HepG2 (cell line): ENCODE data around the gene AKTIP. TPM values are rescaled to one million over a fixed set of nuclear protein-coding genes. Genes with fewer than 3 reads are reported as not detected.

Experiments used
- ATF7 ChIP-seq, 2 experiments: fragments of 450-650 bp in 1 of 2; sonication (generic) in 1 of 2; formaldehyde crosslinking in 1 of 2; IDR thresholded peaks; 2 replicates each; pipeline versions ENCODE4 v1.4.0 to v1.6.1; 2016 to 2020; ENCODE audit warnings: antibody characterized with exemption in 1 of 2, mild to moderate bottlenecking in 1 of 2, missing genetic modification reagents in 1 of 2
- CBX1 ChIP-seq: IDR thresholded peaks from one replicate; pipeline ENCODE4 v1.6.1; 2016; ENCODE audit warnings: antibody characterized with exemption, low read depth
- CEBPB ChIP-seq: IDR thresholded peaks from 2 replicates; pipeline ENCODE4 v1.6.1; 2011; ENCODE audit warnings: low read depth, low read length, improper control_type of control experiment, borderline replicate concordance
- HOXA7 ChIP-seq: sonication (generic); formaldehyde crosslinking; IDR thresholded peaks from 2 replicates; pipeline ENCODE4 v1.8.1; 2022; ENCODE audit warnings: mild to moderate bottlenecking, missing genetic modification reagents, moderate library complexity
- KLF6 ChIP-seq: IDR thresholded peaks from 2 replicates; pipeline ENCODE4 v1.8.0; 2016; ENCODE audit warnings: missing biosample characterization, missing genetic modification reagents
- MATR3 ChIP-seq: sonication (generic); formaldehyde crosslinking; IDR thresholded peaks from 2 replicates; pipeline ENCODE4 v1.4.0; 2020; ENCODE audit warnings: missing genetic modification reagents
- MBNL3 ChIP-seq: fragments of 250-450 bp; sonication (Bioruptor Pico); conservative IDR thresholded peaks from 2 replicates; pipeline ENCODE4 v1.8.0; 2022; ENCODE audit warnings: mild to moderate bottlenecking, inconsistent platforms
- NR2F2 ChIP-seq: IDR thresholded peaks from 2 replicates; pipeline ENCODE4 v1.6.1; 2012; ENCODE audit warnings: low read depth, inconsistent platforms, borderline replicate concordance
- RFXAP ChIP-seq: sonication (generic); formaldehyde crosslinking; IDR thresholded peaks from 2 replicates; pipeline ENCODE4 v1.4.0; 2020; ENCODE audit warnings: missing genetic modification reagents, borderline replicate concordance
- SP2 ChIP-seq: sonication (generic); formaldehyde crosslinking; IDR thresholded peaks from 2 replicates; pipeline ENCODE4 v1.5.1; 2020; ENCODE audit warnings: mild to moderate bottlenecking, missing genetic modification reagents
- STAG1 ChIP-seq: sonication (generic); formaldehyde crosslinking; IDR thresholded peaks from 2 replicates; pipeline ENCODE4 v1.4.0; 2020; ENCODE audit warnings: missing genetic modification reagents
- STAT5B ChIP-seq: sonication (generic); formaldehyde crosslinking; IDR thresholded peaks from 2 replicates; pipeline ENCODE4 v1.4.0; 2020; ENCODE audit warnings: missing genetic modification reagents
- SYNCRIP ChIP-seq: fragments of 200-400 bp; formaldehyde crosslinking; IDR thresholded peaks from 2 replicates; pipeline ENCODE4 v1.6.1; 2018; ENCODE audit warnings: mild to moderate bottlenecking, low read depth, low read length; ENCODE audit not compliant: insufficient read depth
- YEATS2 ChIP-seq: sonication (generic); formaldehyde crosslinking; IDR thresholded peaks from 2 replicates; pipeline ENCODE4 v1.4.0; 2020; ENCODE audit warnings: missing genetic modification reagents, borderline replicate concordance
- ZNF605 ChIP-seq: sonication (generic); formaldehyde crosslinking; IDR thresholded peaks from 2 replicates; pipeline ENCODE4 v1.8.0; 2022; ENCODE audit warnings: mild to moderate bottlenecking, missing genetic modification reagents
- ZNF629 ChIP-seq: sonication (generic); formaldehyde crosslinking; conservative IDR thresholded peaks from 2 replicates; pipeline ENCODE4 v1.5.0; 2020; ENCODE audit warnings: missing genetic modification reagents
- ZNF670 ChIP-seq: sonication (generic); formaldehyde crosslinking; IDR thresholded peaks from 2 replicates; pipeline ENCODE4 v1.8.0; 2022; ENCODE audit warnings: mild to moderate bottlenecking, missing genetic modification reagents, borderline replicate concordance
- ZNF790 ChIP-seq: sonication (generic); formaldehyde crosslinking; IDR thresholded peaks from 2 replicates; pipeline ENCODE4 v1.8.0; 2022; ENCODE audit warnings: missing genetic modification reagents, mild to moderate bottlenecking, borderline replicate concordance
- ZNF841 ChIP-seq: sonication (generic); formaldehyde crosslinking; IDR thresholded peaks from 2 replicates; pipeline ENCODE4 v1.8.1; 2023; ENCODE audit warnings: missing genetic modification reagents, borderline replicate concordance
- ZSCAN29 ChIP-seq: sonication (generic); formaldehyde crosslinking; conservative IDR thresholded peaks from 2 replicates; pipeline ENCODE4 v1.4.0; 2020; ENCODE audit warnings: mild to moderate bottlenecking, missing genetic modification reagents
- polyA plus RNA-seq, 8 experiments: library from polyadenylated mRNA; depleted of rRNA in 3 of 8; stranded (reverse) in 7 of 8; unstranded in 1 of 8; fragments of >200 nt; fragmentation: Illumina TruSeq in 4 of 8; extraction: Trizol in 4 of 8; gene quantifications; 2 replicates each; pipeline versions ENCODE4 v1.2.1 to v1.2.3, GENCODE V29; 2011 to 2016; ENCODE audit warnings: low read depth in 4 of 8, missing spikeins in 1 of 8, mixed read lengths in 1 of 8; ENCODE audit not compliant: insufficient read depth in 1 of 8
- total RNA-seq, 5 experiments: library from RNA; depleted of rRNA; stranded (reverse); fragments of >200 nt; fragmentation: Illumina TruSeq; extraction: Trizol; gene quantifications; 2 replicates each; pipeline ENCODE4 v1.2.3, GENCODE V29; 2016; ENCODE audit warnings: low read depth in 1 of 5
- TF ChIP-seq, protein P1 (sequence below): sonication (generic); formaldehyde crosslinking; IDR thresholded peaks from 2 replicates; pipeline ENCODE4 v1.9.0; 2021; ENCODE audit warnings: mild to moderate bottlenecking, missing genetic modification reagents
- TF ChIP-seq, protein P2 (sequence below): sonication (generic); formaldehyde crosslinking; IDR thresholded peaks from 2 replicates; pipeline ENCODE4 v1.4.0; 2020; ENCODE audit warnings: missing genetic modification reagents; ENCODE audit errors: not compliant biosample characterization
- TF ChIP-seq, protein P3 (sequence below): sonication (generic); formaldehyde crosslinking; IDR thresholded peaks from 2 replicates; pipeline ENCODE4 v1.5.1; 2020; ENCODE audit warnings: mild to moderate bottlenecking, missing genetic modification reagents, moderate library complexity
- TF ChIP-seq, protein P4 (sequence below): sonication (generic); formaldehyde crosslinking; IDR thresholded peaks from 2 replicates; pipeline ENCODE4 v1.8.1; 2023; ENCODE audit warnings: mild to moderate bottlenecking, missing genetic modification reagents

AKTIP gene
- total and polyA plus RNA-seq, 2 of the 13 experiments (the other 11 are each of a cell fraction or from before 2014, with no cell fraction given): 28.8 to 49.0 TPM

DNA sequence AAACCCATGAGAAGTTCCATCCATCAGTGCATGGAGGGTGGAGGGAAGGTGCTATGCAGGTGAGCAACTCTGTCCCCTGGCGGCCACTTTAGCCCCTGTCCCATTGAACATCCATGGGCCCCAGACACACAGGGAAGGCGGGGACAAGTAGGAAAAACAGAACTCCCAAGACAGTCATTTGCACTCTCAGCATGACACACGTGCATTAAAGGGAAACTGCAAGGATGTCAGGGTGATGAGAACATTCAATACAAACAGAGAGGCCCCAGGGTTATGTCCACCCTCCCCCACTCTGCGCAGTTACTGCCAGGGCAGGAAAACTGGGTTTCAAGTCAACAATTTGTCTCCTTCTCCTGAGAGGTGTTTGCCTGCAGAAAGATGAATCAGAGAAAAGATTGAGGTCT, 44.0 kb upstream of the AKTIP start (continued):
- TF ChIP-seq, protein P1, sequence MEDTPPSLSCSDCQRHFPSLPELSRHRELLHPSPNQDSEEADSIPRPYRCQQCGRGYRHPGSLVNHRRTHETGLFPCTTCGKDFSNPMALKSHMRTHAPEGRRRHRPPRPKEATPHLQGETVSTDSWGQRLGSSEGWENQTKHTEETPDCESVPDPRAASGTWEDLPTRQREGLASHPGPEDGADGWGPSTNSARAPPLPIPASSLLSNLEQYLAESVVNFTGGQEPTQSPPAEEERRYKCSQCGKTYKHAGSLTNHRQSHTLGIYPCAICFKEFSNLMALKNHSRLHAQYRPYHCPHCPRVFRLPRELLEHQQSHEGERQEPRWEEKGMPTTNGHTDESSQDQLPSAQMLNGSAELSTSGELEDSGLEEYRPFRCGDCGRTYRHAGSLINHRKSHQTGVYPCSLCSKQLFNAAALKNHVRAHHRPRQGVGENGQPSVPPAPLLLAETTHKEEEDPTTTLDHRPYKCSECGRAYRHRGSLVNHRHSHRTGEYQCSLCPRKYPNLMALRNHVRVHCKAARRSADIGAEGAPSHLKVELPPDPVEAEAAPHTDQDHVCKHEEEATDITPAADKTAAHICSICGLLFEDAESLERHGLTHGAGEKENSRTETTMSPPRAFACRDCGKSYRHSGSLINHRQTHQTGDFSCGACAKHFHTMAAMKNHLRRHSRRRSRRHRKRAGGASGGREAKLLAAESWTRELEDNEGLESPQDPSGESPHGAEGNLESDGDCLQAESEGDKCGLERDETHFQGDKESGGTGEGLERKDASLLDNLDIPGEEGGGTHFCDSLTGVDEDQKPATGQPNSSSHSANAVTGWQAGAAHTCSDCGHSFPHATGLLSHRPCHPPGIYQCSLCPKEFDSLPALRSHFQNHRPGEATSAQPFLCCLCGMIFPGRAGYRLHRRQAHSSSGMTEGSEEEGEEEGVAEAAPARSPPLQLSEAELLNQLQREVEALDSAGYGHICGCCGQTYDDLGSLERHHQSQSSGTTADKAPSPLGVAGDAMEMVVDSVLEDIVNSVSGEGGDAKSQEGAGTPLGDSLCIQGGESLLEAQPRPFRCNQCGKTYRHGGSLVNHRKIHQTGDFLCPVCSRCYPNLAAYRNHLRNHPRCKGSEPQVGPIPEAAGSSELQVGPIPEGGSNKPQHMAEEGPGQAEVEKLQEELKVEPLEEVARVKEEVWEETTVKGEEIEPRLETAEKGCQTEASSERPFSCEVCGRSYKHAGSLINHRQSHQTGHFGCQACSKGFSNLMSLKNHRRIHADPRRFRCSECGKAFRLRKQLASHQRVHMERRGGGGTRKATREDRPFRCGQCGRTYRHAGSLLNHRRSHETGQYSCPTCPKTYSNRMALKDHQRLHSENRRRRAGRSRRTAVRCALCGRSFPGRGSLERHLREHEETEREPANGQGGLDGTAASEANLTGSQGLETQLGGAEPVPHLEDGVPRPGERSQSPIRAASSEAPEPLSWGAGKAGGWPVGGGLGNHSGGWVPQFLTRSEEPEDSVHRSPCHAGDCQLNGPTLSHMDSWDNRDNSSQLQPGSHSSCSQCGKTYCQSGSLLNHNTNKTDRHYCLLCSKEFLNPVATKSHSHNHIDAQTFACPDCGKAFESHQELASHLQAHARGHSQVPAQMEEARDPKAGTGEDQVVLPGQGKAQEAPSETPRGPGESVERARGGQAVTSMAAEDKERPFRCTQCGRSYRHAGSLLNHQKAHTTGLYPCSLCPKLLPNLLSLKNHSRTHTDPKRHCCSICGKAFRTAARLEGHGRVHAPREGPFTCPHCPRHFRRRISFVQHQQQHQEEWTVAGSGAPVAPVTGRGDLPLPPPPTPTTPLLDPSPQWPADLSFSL: no peak
- no peak for TF ChIP-seq CEBPB
- no peak for TF ChIP-seq ZSCAN29 (CRISPR knock-in tag)
- TF ChIP-seq, protein P2, sequence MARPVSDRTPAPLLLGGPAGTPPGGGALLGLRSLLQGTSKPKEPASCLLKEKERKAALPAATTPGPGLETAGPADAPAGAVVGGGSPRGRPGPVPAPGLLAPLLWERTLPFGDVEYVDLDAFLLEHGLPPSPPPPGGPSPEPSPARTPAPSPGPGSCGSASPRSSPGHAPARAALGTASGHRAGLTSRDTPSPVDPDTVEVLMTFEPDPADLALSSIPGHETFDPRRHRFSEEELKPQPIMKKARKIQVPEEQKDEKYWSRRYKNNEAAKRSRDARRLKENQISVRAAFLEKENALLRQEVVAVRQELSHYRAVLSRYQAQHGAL: no peak
- TF ChIP-seq, protein P3, sequence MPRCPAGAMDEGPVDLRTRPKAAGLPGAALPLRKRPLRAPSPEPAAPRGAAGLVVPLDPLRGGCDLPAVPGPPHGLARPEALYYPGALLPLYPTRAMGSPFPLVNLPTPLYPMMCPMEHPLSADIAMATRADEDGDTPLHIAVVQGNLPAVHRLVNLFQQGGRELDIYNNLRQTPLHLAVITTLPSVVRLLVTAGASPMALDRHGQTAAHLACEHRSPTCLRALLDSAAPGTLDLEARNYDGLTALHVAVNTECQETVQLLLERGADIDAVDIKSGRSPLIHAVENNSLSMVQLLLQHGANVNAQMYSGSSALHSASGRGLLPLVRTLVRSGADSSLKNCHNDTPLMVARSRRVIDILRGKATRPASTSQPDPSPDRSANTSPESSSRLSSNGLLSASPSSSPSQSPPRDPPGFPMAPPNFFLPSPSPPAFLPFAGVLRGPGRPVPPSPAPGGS: no peak
- TF ChIP-seq ATF7 (IDR thresholded peaks at IDR 0.05): no peak
- no peak for TF ChIP-seq ATF7 (CRISPR knock-in tag; IDR thresholded peaks at IDR 0.05)
- no peak for TF ChIP-seq RFXAP (CRISPR knock-in tag)
- TF ChIP-seq SYNCRIP: no peak
- no peak for TF ChIP-seq HOXA7 (CRISPR knock-in tag)
- no peak for TF ChIP-seq ZNF670 (CRISPR knock-in tag)
- no peak for TF ChIP-seq STAT5B (CRISPR knock-in tag)
- TF ChIP-seq YEATS2 (CRISPR knock-in tag): no peak
- TF ChIP-seq MATR3: no peak
- TF ChIP-seq SP2 (CRISPR knock-in tag): no peak
- no peak for TF ChIP-seq NR2F2
- TF ChIP-seq CBX1: no peak
- TF ChIP-seq ZNF790 (CRISPR knock-in tag): no peak
- no peak for TF ChIP-seq KLF6 (CRISPR knock-in tag)
- no peak for TF ChIP-seq MBNL3 (CRISPR knock-in tag)
- no peak for TF ChIP-seq ZNF605
- TF ChIP-seq, protein P4, sequence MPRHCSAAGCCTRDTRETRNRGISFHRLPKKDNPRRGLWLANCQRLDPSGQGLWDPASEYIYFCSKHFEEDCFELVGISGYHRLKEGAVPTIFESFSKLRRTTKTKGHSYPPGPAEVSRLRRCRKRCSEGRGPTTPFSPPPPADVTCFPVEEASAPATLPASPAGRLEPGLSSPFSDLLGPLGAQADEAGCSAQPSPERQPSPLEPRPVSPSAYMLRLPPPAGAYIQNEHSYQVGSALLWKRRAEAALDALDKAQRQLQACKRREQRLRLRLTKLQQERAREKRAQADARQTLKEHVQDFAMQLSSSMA (CRISPR knock-in tag): no peak
- TF ChIP-seq STAG1 (CRISPR knock-in tag): peak; percentile 73
- no peak for TF ChIP-seq ZNF629 (CRISPR knock-in tag)
- TF ChIP-seq ZNF841 (CRISPR knock-in tag): no peak
